Prostate gland (tissue), 2 donors: ENCODE measurements around the gene SHLD2.
"Not testable (repeated sequence)": the region's sequence is repeated elsewhere in the genome, so short reads cannot be mapped to it uniquely, and the experiment has no call there.

Experiments used
- CTCF ChIP-seq, 4 experiments: fragments of 200-600 bp in 2 of 4; fragments of 450-650 bp in 2 of 4; sonication (generic) in 2 of 4; IDR thresholded peaks; 1 replicate in 3 of 4; 2 replicates in 1 of 4; pipeline ENCODE4 v1.5.1; 2016 to 2019; ENCODE audit warnings: antibody characterized with exemption in 4 of 4, mild to moderate bottlenecking in 2 of 4, moderate library complexity in 2 of 4
- POLR2A ChIP-seq: fragments of 450-650 bp; IDR thresholded peaks from one replicate; pipeline ENCODE4 v1.6.1; 2016; ENCODE audit warnings: antibody characterized with exemption, mild to moderate bottlenecking
- POLR2AphosphoS5 ChIP-seq: sonication (generic); formaldehyde crosslinking; IDR thresholded peaks from one replicate; pipeline ENCODE4 v1.6.1; 2017; ENCODE audit warnings: antibody characterized with exemption

- not testable (repeated sequence) for TF ChIP-seq CTCF (IDR thresholded peaks at IDR 0.05); POLR2AphosphoS5; POLR2A
Measured at GRCh38 chr10:87213150-87213765, 118.3 kb downstream of the SHLD2 start.
